HEK293T (cell line): ENCODE results near the gene PDHA1.

Source experiments
- CTCF ChIA-PET: fragments of 350-600 bp; formaldehyde crosslinking; extraction: SDS; loops from one replicate; lab custom pipeline; 2021; ENCODE audit warnings: antibody characterized with exemption, inconsistent platforms; lab: Yijun Ruan, JAX
- POLR2A ChIA-PET: fragments of 350-600 bp; formaldehyde crosslinking; extraction: SDS; loops from one replicate; lab custom pipeline; 2020; ENCODE audit warnings: antibody characterized with exemption, inconsistent platforms; lab: Yijun Ruan, JAX
- DNase-seq: peaks from one replicate; pipeline ENCODE4 v3.0.0; 2012; ENCODE audit warnings: mixed read lengths; ENCODE audit errors: extremely low spot score
- ARNT ChIP-seq: fragments of 450-650 bp; IDR thresholded peaks from 2 replicates; pipeline ENCODE4 v1.6.1; 2017; ENCODE audit warnings: mild to moderate bottlenecking
- BHLHE40 ChIP-seq: fragments of 450-650 bp; IDR thresholded peaks from 2 replicates; pipeline ENCODE4 v1.6.1; 2016; ENCODE audit warnings: mild to moderate bottlenecking, moderate library complexity, borderline replicate concordance
- CTBP1 ChIP-seq: fragments of 450-650 bp; IDR thresholded peaks from 2 replicates; pipeline ENCODE4 v1.6.1; 2016; ENCODE audit warnings: borderline replicate concordance
- ELF4 ChIP-seq: fragments of 450-650 bp; IDR thresholded peaks from 2 replicates; pipeline ENCODE4 v1.6.1; 2017; ENCODE audit warnings: antibody characterized with exemption
- FOXA1 ChIP-seq: fragments of 450-650 bp; IDR thresholded peaks from 2 replicates; pipeline ENCODE4 v1.6.1; 2016; ENCODE audit warnings: mild to moderate bottlenecking
- FOXK2 ChIP-seq: fragments of 450-650 bp; IDR thresholded peaks from 2 replicates; pipeline ENCODE4 v1.6.1; 2016; ENCODE audit warnings: mild to moderate bottlenecking
- FOXM1 ChIP-seq: fragments of 450-650 bp; IDR thresholded peaks from 2 replicates; pipeline ENCODE4 v1.6.1; 2017; ENCODE audit warnings: mild to moderate bottlenecking, borderline replicate concordance
- HDGF ChIP-seq: fragments of 450-650 bp; IDR thresholded peaks from 2 replicates; pipeline ENCODE4 v1.6.1; 2017; ENCODE audit warnings: antibody characterized with exemption, borderline replicate concordance
- L3MBTL2 ChIP-seq: fragments of 450-650 bp; conservative IDR thresholded peaks from 2 replicates; pipeline ENCODE4 v1.6.1; 2016; ENCODE audit warnings: mild to moderate bottlenecking
- LEF1 ChIP-seq: fragments of 450-650 bp; IDR thresholded peaks from 2 replicates; pipeline ENCODE4 v1.6.1; 2017; ENCODE audit warnings: mild to moderate bottlenecking, borderline replicate concordance
- NFRKB ChIP-seq: fragments of 450-650 bp; IDR thresholded peaks from 2 replicates; pipeline ENCODE4 v1.6.1; 2016; ENCODE audit warnings: mild to moderate bottlenecking, moderate library complexity
- SP1 ChIP-seq: fragments of 450-650 bp; IDR thresholded peaks from 2 replicates; pipeline ENCODE4 v1.6.1; 2017
- SUZ12 ChIP-seq: fragments of 450-650 bp; IDR thresholded peaks from 2 replicates; pipeline ENCODE4 v1.6.1; 2016; ENCODE audit warnings: mild to moderate bottlenecking
- TARDBP ChIP-seq: fragments of 450-650 bp; IDR thresholded peaks from 2 replicates; pipeline ENCODE4 v1.6.1; 2016
- ZNF384 ChIP-seq: fragments of 450-650 bp; IDR thresholded peaks from 2 replicates; pipeline ENCODE4 v1.6.1; 2016
- TF ChIP-seq, protein P1 (sequence below): fragments of 450-650 bp; IDR thresholded peaks from 2 replicates; pipeline ENCODE4 v1.6.1; 2016

Gene PDHA1

GRCh38 chrX:19342331-19342906 lies 1.3 kb upstream of the PDHA1 start:
- TF ChIP-seq CTBP1 (no peak), L3MBTL2 (no peak), SUZ12 (no peak)
- POLR2A ChIA-PET, result no interaction called here
- CTCF ChIA-PET, result interaction anchor here (1.1 kb wide), 2 partner anchors 8 to 325 kb away, joined by 3 to 6 read pairs; no protein-coding TSS in a partner anchor
- no peak for DNase-seq

DNA sequence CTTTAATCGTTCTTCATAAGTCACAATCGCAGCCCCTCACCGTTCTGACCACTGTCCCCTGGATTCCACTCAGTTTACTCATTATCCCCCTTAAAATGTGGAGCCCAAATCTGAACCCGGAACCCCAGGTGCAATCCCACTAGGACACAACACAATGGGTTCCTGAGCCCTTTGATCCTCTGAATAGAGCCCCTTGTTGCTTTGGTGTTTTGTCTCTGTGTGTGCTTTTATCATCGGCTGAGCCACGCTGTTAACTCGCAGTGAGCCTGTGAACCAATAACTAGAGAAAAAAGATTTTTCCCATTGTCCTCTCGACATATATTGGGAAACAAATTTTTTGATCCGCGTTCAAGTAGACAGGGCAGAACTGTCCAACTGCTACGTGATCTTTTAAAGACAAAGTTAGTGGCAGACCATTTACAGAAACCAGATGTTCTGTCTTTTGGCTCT lies 617 bp upstream of the PDHA1 start:
- POLR2A ChIA-PET, result no interaction called here
- CTCF ChIA-PET, result interaction anchor here (1.1 kb wide), 2 partner anchors 9 to 326 kb away, joined by 3 to 6 read pairs; no protein-coding TSS in a partner anchor
- no peak for DNase-seq
- no peak for TF ChIP-seq TARDBP

- POLR2A ChIA-PET, result interaction anchor here (0.6 kb wide), 1 partner anchor 466 kb away, joined by 3 read pairs; no protein-coding TSS in a partner anchor
- DNase-seq, result no peak
- CTCF ChIA-PET, result no interaction called here
- TF ChIP-seq TARDBP (no peak), FOXM1 (no peak), HDGF (no peak), SUZ12 (no peak), SP1 (no peak), ELF4 (no peak), LEF1 (no peak), FOXK2 (no peak), ZNF384 (no peak), BHLHE40 (no peak), CTBP1 (no peak), FOXA1 (no peak), ARNT (no peak), L3MBTL2 (no peak), NFRKB (no peak)
- TF ChIP-seq, protein P1, sequence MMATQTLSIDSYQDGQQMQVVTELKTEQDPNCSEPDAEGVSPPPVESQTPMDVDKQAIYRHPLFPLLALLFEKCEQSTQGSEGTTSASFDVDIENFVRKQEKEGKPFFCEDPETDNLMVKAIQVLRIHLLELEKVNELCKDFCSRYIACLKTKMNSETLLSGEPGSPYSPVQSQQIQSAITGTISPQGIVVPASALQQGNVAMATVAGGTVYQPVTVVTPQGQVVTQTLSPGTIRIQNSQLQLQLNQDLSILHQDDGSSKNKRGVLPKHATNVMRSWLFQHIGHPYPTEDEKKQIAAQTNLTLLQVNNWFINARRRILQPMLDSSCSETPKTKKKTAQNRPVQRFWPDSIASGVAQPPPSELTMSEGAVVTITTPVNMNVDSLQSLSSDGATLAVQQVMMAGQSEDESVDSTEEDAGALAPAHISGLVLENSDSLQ, result no peak
These were observed 934 bp downstream of the PDHA1 start for GRCh38 chrX:19344661-19345060.

- no peak for TF ChIP-seq SP1
- no peak for TF ChIP-seq BHLHE40
- no peak for TF ChIP-seq SUZ12
- TF ChIP-seq ZNF384, result no peak
- TF ChIP-seq LEF1, result no peak
- TF ChIP-seq CTBP1, result no peak
- no peak for TF ChIP-seq L3MBTL2
- no peak for TF ChIP-seq ELF4
- TF ChIP-seq TARDBP, result no peak
- TF ChIP-seq FOXM1, result no peak
- no peak for TF ChIP-seq ARNT
- TF ChIP-seq, protein P1, result no peak
- TF ChIP-seq NFRKB, result no peak
- no peak for TF ChIP-seq FOXK2
- no peak for TF ChIP-seq FOXA1
- TF ChIP-seq HDGF, result no peak
- ChIA-PET POLR2A (no interaction called here), CTCF (interaction anchor here (0.7 kb wide), 1 partner anchor 187 kb away, joined by 3 read pairs; no protein-coding TSS in a partner anchor)
- no peak for DNase-seq
These were observed 4.2 kb downstream of the PDHA1 start for GRCh38 chrX:19347916-19348315.

DNA sequence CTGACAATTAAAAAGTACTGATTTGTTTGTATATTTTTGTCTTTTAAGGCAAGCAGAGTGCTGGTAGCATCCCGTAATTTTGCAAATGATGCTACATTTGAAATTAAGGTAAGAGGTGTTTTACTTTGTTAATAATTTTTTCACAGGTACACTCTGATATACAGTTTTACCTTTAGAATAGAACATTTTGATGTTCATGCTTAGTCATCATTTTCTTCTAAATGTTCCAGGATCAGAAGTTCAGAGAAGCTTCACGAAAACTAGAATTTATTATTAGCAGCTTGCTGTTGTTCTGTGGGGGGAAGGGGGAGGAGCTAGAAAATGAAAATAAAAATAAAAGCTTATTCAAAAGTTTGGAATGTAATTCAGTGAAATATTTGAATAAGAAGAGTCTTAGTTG lies 5.5 kb downstream of the PDHA1 start:
- ChIA-PET CTCF (no interaction called here), POLR2A (no interaction called here)

DNA sequence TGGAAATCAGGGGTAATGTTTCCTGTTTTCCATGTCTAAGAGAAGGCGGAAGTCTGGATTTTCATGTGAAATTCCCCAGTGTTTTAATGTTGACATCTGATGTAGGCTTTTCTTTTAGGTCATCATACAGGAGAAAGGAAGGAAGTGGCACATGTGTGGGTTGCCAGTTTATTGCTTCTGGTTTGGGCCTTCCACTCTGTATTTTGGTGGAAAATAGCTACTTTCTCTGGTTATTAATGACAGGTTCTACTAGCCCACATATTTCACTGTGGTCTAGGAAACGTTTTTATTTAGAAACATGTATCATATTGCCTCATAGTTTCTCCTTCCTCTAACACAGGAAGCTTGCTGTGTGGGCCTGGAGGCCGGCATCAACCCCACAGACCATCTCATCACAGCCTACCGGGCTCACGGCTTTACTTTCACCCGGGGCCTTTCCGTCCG lies 7.2 kb downstream of the PDHA1 start:
- TF ChIP-seq SP1 (no peak), L3MBTL2 (no peak), CTBP1 (no peak), SUZ12 (no peak), TARDBP (no peak), FOXM1 (no peak), NFRKB (no peak), HDGF (no peak)
- ChIA-PET POLR2A (no interaction called here), CTCF (no interaction called here)
- no peak for DNase-seq

More for the DNA sequence above, 5.5 kb downstream of the PDHA1 start:
- no peak for DNase-seq
- TF ChIP-seq NFRKB (no peak), ZNF384 (no peak), SUZ12 (no peak), TARDBP (no peak), FOXM1 (no peak), SP1 (no peak), ARNT (no peak), ELF4 (no peak), L3MBTL2 (no peak), BHLHE40 (no peak), HDGF (no peak), FOXA1 (no peak), CTBP1 (no peak), LEF1 (no peak), FOXK2 (no peak)
- TF ChIP-seq, protein P1, result no peak
